HS-5 (cell line): Measurements from ENCODE around the gene ANGPTL4.
"Not testable (repeated sequence)": the region's sequence is repeated elsewhere in the genome, so short reads cannot be mapped to it uniquely, and the experiment has no call there.

Experiments used
- DNase-seq: peaks from one replicate; pipeline ENCODE4 v3.0.0-alpha.2; 2012; ENCODE audit warnings: low read depth

ANGPTL4 gene

GRCh38 chr19:8389891-8390616, 26.1 kb downstream of the ANGPTL4 start, which contains the start of gene RAB11B:
RAB11B (plus strand) TSS chr19:8390360; CDS start chr19:8390417, 57 bp downstream.
- DNase-seq = peak; percentile 99

- DNase-seq = peak; percentile 58
These were observed 26.6 kb downstream of the ANGPTL4 start for GRCh38 chr19:8390617-8390981.

GRCh38 chr19:8391198-8392016, 27.5 kb downstream of the ANGPTL4 start:
- DNase-seq = no peak

- no peak for DNase-seq
These were observed 28.1 kb downstream of the ANGPTL4 start for GRCh38 chr19:8392017-8392591.

- no peak for DNase-seq
These were observed 29.4 kb downstream of the ANGPTL4 start for GRCh38 chr19:8393192-8393870.

- no peak for DNase-seq
These were observed 29.9 kb downstream of the ANGPTL4 start for GRCh38 chr19:8393871-8394250.

GRCh38 chr19:8395621-8396082, 31.7 kb downstream of the ANGPTL4 start:
- DNase-seq = no peak

- no peak for DNase-seq
These were observed 32.2 kb downstream of the ANGPTL4 start for GRCh38 chr19:8396185-8396562.

- DNase-seq = no peak
These were observed 32.7 kb downstream of the ANGPTL4 start for GRCh38 chr19:8396563-8397203.

GRCh38 chr19:8397271-8397670, 33.3 kb downstream of the ANGPTL4 start:
- no peak for DNase-seq

- no peak for DNase-seq
These were observed 33.9 kb downstream of the ANGPTL4 start for GRCh38 chr19:8397746-8398310.

GRCh38 chr19:8398311-8398771, 34.4 kb downstream of the ANGPTL4 start:
- DNase-seq = no peak

- DNase-seq = no peak
These were observed 35.8 kb downstream of the ANGPTL4 start for GRCh38 chr19:8399681-8400188.

GRCh38 chr19:8401981-8402411, 38.0 kb downstream of the ANGPTL4 start:
- no peak for DNase-seq

GRCh38 chr19:8403098-8403819, 39.3 kb downstream of the ANGPTL4 start:
- DNase-seq = no peak

- DNase-seq = no peak
These were observed 39.8 kb downstream of the ANGPTL4 start for GRCh38 chr19:8403820-8404109.

GRCh38 chr19:8404391-8405151, 40.6 kb downstream of the ANGPTL4 start:
- DNase-seq = no peak

GRCh38 chr19:8410718-8411117, 46.8 kb downstream of the ANGPTL4 start:
- not testable (repeated sequence) for DNase-seq

- DNase-seq = peak; percentile 74
These were observed 49.1 kb downstream of the ANGPTL4 start, which contains the start of gene MARCHF2 for GRCh38 chr19:8412783-8413628. MARCHF2 (plus strand) TSS chr19:8413305; CDS start chr19:8421841, 8,536 bp downstream.
